Mucosa of descending colon (tissue), 3 donors: ENCODE measurements around the gene ZNF70. TPM values are rescaled to one million over a fixed set of nuclear protein-coding genes. Genes with fewer than 3 reads are reported as not detected.

ENCODE experiments used
- ATAC-seq: fragments of 200-7000 bp; cut with Tn5 transposase; one replicate; pipeline ENCODE4 v1.9.1; 2020; ENCODE audit warnings: mild to moderate bottlenecking, moderate library complexity
- DNase-seq, 3 donors: peaks; one replicate each; pipeline ENCODE4 v3.0.0-alpha.2; 2020
- H3K36me3 ChIP-seq: fragments of 200-600 bp; one replicate; pipeline ENCODE4 v1.8.0; 2021; ENCODE audit warnings: low read depth, mild to moderate bottlenecking
- H3K4me1 ChIP-seq: fragments of 200-600 bp; one replicate; pipeline ENCODE4 v1.8.0; 2021; ENCODE audit warnings: low read depth, mild to moderate bottlenecking
- H3K4me3 ChIP-seq: fragments of 200-600 bp; one replicate; pipeline ENCODE4 v1.8.0; 2021; ENCODE audit warnings: mild to moderate bottlenecking
- H3K9me3 ChIP-seq: fragments of 200-600 bp; one replicate; pipeline ENCODE4 v1.8.0; 2021; ENCODE audit warnings: mild to moderate bottlenecking
- CTCF ChIP-seq: fragments of 200-600 bp; IDR thresholded peaks from one replicate; pipeline ENCODE4 v1.8.0; 2022; ENCODE audit warnings: antibody characterized with exemption, mild to moderate bottlenecking
- intact Hi-C, 2 donors: fragments of 100-400 bp; cut with DNase I in 1 of 2; cut with micrococcal nuclease in 1 of 2; formaldehyde crosslinking; loops; one replicate each; pipeline versions ENCODE4 v1.11.0 to v1.11.1; 2022; cut with DNase I, micrococcal nuclease
- total RNA-seq, 3 donors: library from RNA; stranded (reverse); fragmentation: NEBNext Ultra II Directional in 2 of 3; extraction: Animal tissue kit (Norgen Biotek cat#: 25700) in 2 of 3; gene quantifications; one replicate each; pipeline versions ENCODE4 v1.2.1 to v1.2.4, GENCODE V29; 2021 to 2023
- donor health status: DM: no; HTN: no; CAD: no; lungs with moderate emphysema.
- donor health status: DM: no; HTN: no; CAD: no.
- donor health status: DM: no; HTN: yes; CAD: no.

The ZNF70 gene
- total RNA-seq, 3 donors from 2014 or later, result 3.4 to 7.5 (median 3.7) TPM

GRCh38 chr22:23693979-23694680 lies 56.8 kb downstream of the ZNF70 start:
- no peak for TF ChIP-seq CTCF
- DNase-seq (no peak), ATAC-seq (no peak)
- no peaks in the 10 kb centered on the region for H3K36me3 ChIP-seq
- no peak overlapping the region for H3K4me3 ChIP-seq
- no peaks in the 10 kb centered on the region for H3K9me3 ChIP-seq
- intact Hi-C loops, result no loop called here
- H3K4me1 ChIP-seq, result no peaks in the 10 kb centered on the region

- no peaks in the 10 kb centered on the region for H3K36me3 ChIP-seq
- intact Hi-C loops, result no loop called here
- no peak for TF ChIP-seq CTCF
Observed at GRCh38 chr22:23692598-23693291, 58.2 kb downstream of the ZNF70 start.

GRCh38 chr22:23691748-23692423 lies 59.0 kb downstream of the ZNF70 start:
- ATAC-seq (no peak), DNase-seq (no peak)
- no peaks in the 10 kb centered on the region for H3K4me1 ChIP-seq
- no peak for TF ChIP-seq CTCF
- intact Hi-C loops, result no loop called here
- H3K4me3 ChIP-seq, result no peak overlapping the region
- H3K9me3 ChIP-seq, result no peaks in the 10 kb centered on the region
- no peaks in the 10 kb centered on the region for H3K36me3 ChIP-seq

More at GRCh38 chr22:23692598-23693291, 58.2 kb downstream of the ZNF70 start:
- no peak for DNase-seq
- no peak for ATAC-seq
- Histone ChIP-seq H3K4me1 (no peaks in the 10 kb centered on the region), H3K4me3 (no peak overlapping the region), H3K9me3 (no peaks in the 10 kb centered on the region)

GRCh38 chr22:23690713-23691112 lies 60.2 kb downstream of the ZNF70 start, which contains the start of gene RGL4:
RGL4 (plus strand) TSS chr22:23691013; CDS start chr22:23692031, 1,018 bp downstream.
- no peak within 1 kb of the TSS for H3K4me3 ChIP-seq
- intact Hi-C loops, result no loop called here
- no peaks in the 10 kb centered on the region for H3K36me3 ChIP-seq
- ATAC-seq (no peak), DNase-seq (no peak)
- no peaks in the 10 kb centered on the region for H3K9me3 ChIP-seq
- H3K4me1 ChIP-seq, result no peaks in the 10 kb centered on the region
- TF ChIP-seq CTCF, result no peak

GRCh38 chr22:23689414-23689813 lies 61.5 kb downstream of the ZNF70 start:
- DNase-seq (no peak), ATAC-seq (no peak)
- no peaks in the 10 kb centered on the region for H3K4me1 ChIP-seq
- no peaks in the 10 kb centered on the region for H3K36me3 ChIP-seq
- no peak overlapping the region for H3K4me3 ChIP-seq
- intact Hi-C loops, result no loop called here
- no peaks in the 10 kb centered on the region for H3K9me3 ChIP-seq
- TF ChIP-seq CTCF, result no peak

Other genes starting within 250 kb of the ZNF70 start
- not detected for gene IGLL1, start 170.8 kb downstream of the ZNF70 start, total RNA-seq
- gene DRICH1, start 118.8 kb downstream of the ZNF70 start, total RNA-seq, result 1 to 10 TPM in 1 of 3 donors, under 1 TPM in 2; 0.65 to 1.9 (median 0.85) TPM
- gene RGL4, start 60.1 kb downstream of the ZNF70 start, total RNA-seq, result under 1 TPM in 2 of 3 donors, not detected in 1; 0.29 to 0.34 TPM
- gene VPREB3, start 3.3 kb upstream of the ZNF70 start, total RNA-seq, result 1 to 10 TPM in 2 of 3 donors, under 1 TPM in 1; 0.79 to 1.8 (median 1.2) TPM
- under 1 TPM in 1 of 3 donors, not detected in 2; 0.44 TPM for gene C22orf15, start 11.9 kb upstream of the ZNF70 start, total RNA-seq
- 100 to 1,000 TPM; 279 to 464 (median 462) TPM for gene CHCHD10, start 16.9 kb upstream of the ZNF70 start, total RNA-seq
- 1 to 10 TPM; 2.0 to 6.3 (median 4.0) TPM for gene MMP11, start 21.7 kb upstream of the ZNF70 start, total RNA-seq
- gene SMARCB1, start 35.9 kb upstream of the ZNF70 start, total RNA-seq, result 10 to 100 TPM; 60.1 to 85.1 (median 69.3) TPM
- gene DERL3, start 87.9 kb upstream of the ZNF70 start, total RNA-seq, result 10 to 100 TPM in 1 of 3 donors, 1 to 10 TPM in 2; 4.4 to 18.8 (median 7.9) TPM
- gene SLC2A11, start 106.8 kb upstream of the ZNF70 start, total RNA-seq, result 10 to 100 TPM; 11.5 to 14.7 (median 12.5) TPM
- gene MIF, start 143.3 kb upstream of the ZNF70 start, total RNA-seq, result 100 to 1,000 TPM; 142 to 414 (median 209) TPM
- gene GSTT2B, start 210.1 kb upstream of the ZNF70 start, total RNA-seq, result 1 to 10 TPM; 1.1 to 4.5 (median 2.0) TPM
- gene DDTL, start 215.8 kb upstream of the ZNF70 start, total RNA-seq, result 1 to 10 TPM in 2 of 3 donors, not detected in 1; 3.8 to 4.0 TPM
- gene DDT, start 223.3 kb upstream of the ZNF70 start, total RNA-seq, result 100 to 1,000 TPM; 151 to 232 (median 190) TPM
- gene GSTT2, start 229.0 kb upstream of the ZNF70 start, total RNA-seq, result not detected